Measurements from ENCODE around the gene CRYBG2.

The CRYBG2 gene

GRCh38 chr1:26368486-26368885, 14.6 kb upstream of the CRYBG2 start:
- DNase-seq (ENCODE audit: low read depth): no peak

- no peak for DNase-seq (ENCODE audit: low read depth)
Observed at GRCh38 chr1:26368006-26368405, 14.1 kb upstream of the CRYBG2 start.

GRCh38 chr1:26367441-26367840, 13.5 kb upstream of the CRYBG2 start:
- no peak for DNase-seq (ENCODE audit: low read depth)

GRCh38 chr1:26364956-26365355, 11.0 kb upstream of the CRYBG2 start:
- DNase-seq (ENCODE audit: low read depth): no peak

GRCh38 chr1:26363549-26364448, 9.9 kb upstream of the CRYBG2 start:
- peak; percentile 52 for DNase-seq (ENCODE audit: low read depth)

GRCh38 chr1:26362331-26362730, 8.4 kb upstream of the CRYBG2 start:
- no peak for DNase-seq (ENCODE audit: low read depth)

- DNase-seq (ENCODE audit: low read depth): no peak
Observed at GRCh38 chr1:26361605-26362122, 7.7 kb upstream of the CRYBG2 start.

- DNase-seq (ENCODE audit: low read depth): no peak
Observed at GRCh38 chr1:26360807-26361604, 7.1 kb upstream of the CRYBG2 start.

- DNase-seq (ENCODE audit: low read depth): peak; percentile 48
Observed at GRCh38 chr1:26359981-26360806, 6.3 kb upstream of the CRYBG2 start.

GRCh38 chr1:26358411-26359384, 4.8 kb upstream of the CRYBG2 start:
- peak; percentile 80 for DNase-seq (ENCODE audit: low read depth)

GRCh38 chr1:26357121-26357602, 3.2 kb upstream of the CRYBG2 start:
- no peak for DNase-seq (ENCODE audit: low read depth)

GRCh38 chr1:26356106-26356505, 2.2 kb upstream of the CRYBG2 start:
- no peak for DNase-seq (ENCODE audit: low read depth)

- DNase-seq (ENCODE audit: low read depth): no peak
Observed at GRCh38 chr1:26354972-26355371, 1.0 kb upstream of the CRYBG2 start.

- DNase-seq (ENCODE audit: low read depth): no peak
Observed at GRCh38 chr1:26353210-26353859, 595 bp downstream of the CRYBG2 start.

GRCh38 chr1:26352338-26352679, 1.6 kb downstream of the CRYBG2 start:
- no peak for DNase-seq (ENCODE audit: low read depth)

GRCh38 chr1:26351590-26352337, 2.2 kb downstream of the CRYBG2 start:
- no peak for DNase-seq (ENCODE audit: low read depth)

- DNase-seq (ENCODE audit: low read depth): no peak
Observed at GRCh38 chr1:26350701-26351589, 3.0 kb downstream of the CRYBG2 start.

- no peak for DNase-seq (ENCODE audit: low read depth)
Observed at GRCh38 chr1:26350343-26350700, 3.6 kb downstream of the CRYBG2 start.

- DNase-seq (ENCODE audit: low read depth): no peak
Observed at GRCh38 chr1:26349877-26350244, 4.1 kb downstream of the CRYBG2 start.

Data from T-helper 22 cell (primary cell).